ENCODE data around the gene HLA-DMA.

The HLA-DMA gene

GRCh38 chr6:32932132-32932868 lies 20.6 kb downstream of the HLA-DMA start:
- DNase-seq (ENCODE audit: low read depth): no peak

GRCh38 chr6:32931211-32931610 lies 21.7 kb downstream of the HLA-DMA start:
- DNase-seq (ENCODE audit: low read depth): no peak

- DNase-seq (ENCODE audit: low read depth): no peak
Observed at GRCh38 chr6:32922083-32922482, 30.8 kb downstream of the HLA-DMA start.

- DNase-seq (ENCODE audit: low read depth): no peak
Observed at GRCh38 chr6:32920715-32921114, 32.2 kb downstream of the HLA-DMA start.

GRCh38 chr6:32912951-32913350 lies 39.9 kb downstream of the HLA-DMA start:
- no peak for DNase-seq (ENCODE audit: low read depth)

GRCh38 chr6:32908897-32909296 lies 44.0 kb downstream of the HLA-DMA start:
- DNase-seq (ENCODE audit: low read depth): no peak

GRCh38 chr6:32906539-32906938 lies 46.4 kb downstream of the HLA-DMA start:
- DNase-seq (ENCODE audit: low read depth): no peak

- no peak for DNase-seq (ENCODE audit: low read depth)
Observed at GRCh38 chr6:32905078-32905477, 47.8 kb downstream of the HLA-DMA start.

- DNase-seq (ENCODE audit: low read depth): no peak
Observed at GRCh38 chr6:32903952-32904351, 48.9 kb downstream of the HLA-DMA start.
